Central memory CD8-positive, alpha-beta T cell (primary cell): Measurements from ENCODE around the gene GNAO1.

Source experiments
- ATAC-seq: fragments of 150-1000 bp; cut with Tn5 transposase; replicated peaks from 2 replicates; pipeline ENCODE4 v1.10.0; 2022; ENCODE audit warnings: mild to moderate bottlenecking, moderate FRiP score, moderate number of reproducible peaks; ENCODE audit not compliant: poor library complexity, severe bottlenecking; ENCODE audit errors: extremely low read depth
- DNase-seq, 2 donors: peaks; one replicate each; pipeline ENCODE4 v3.0.0; 2021; ENCODE audit warnings: low spot score in 2 of 2
- H3K27ac Mint-ChIP-seq: one replicate; pipeline ENCODE4 v1.8.0; 2022; ENCODE audit warnings: low read depth, mild to moderate bottlenecking, moderate library complexity, mixed read lengths
- H3K27me3 Mint-ChIP-seq: one replicate; pipeline ENCODE4 v1.8.0; 2022; ENCODE audit warnings: mixed read lengths
- H3K36me3 Mint-ChIP-seq: one replicate; pipeline ENCODE4 v1.8.0; 2022; ENCODE audit warnings: mild to moderate bottlenecking, moderate library complexity, mixed read lengths; ENCODE audit not compliant: insufficient read depth
- H3K4me1 Mint-ChIP-seq: one replicate; pipeline ENCODE4 v1.8.0; 2022; ENCODE audit warnings: mixed read lengths
- H3K4me3 Mint-ChIP-seq: one replicate; pipeline ENCODE4 v1.8.0; 2022; ENCODE audit warnings: mild to moderate bottlenecking, moderate library complexity, mixed read lengths
- H3K9me3 Mint-ChIP-seq: one replicate; pipeline ENCODE4 v1.8.0; 2022; ENCODE audit warnings: mixed read lengths

The GNAO1 gene

DNA sequence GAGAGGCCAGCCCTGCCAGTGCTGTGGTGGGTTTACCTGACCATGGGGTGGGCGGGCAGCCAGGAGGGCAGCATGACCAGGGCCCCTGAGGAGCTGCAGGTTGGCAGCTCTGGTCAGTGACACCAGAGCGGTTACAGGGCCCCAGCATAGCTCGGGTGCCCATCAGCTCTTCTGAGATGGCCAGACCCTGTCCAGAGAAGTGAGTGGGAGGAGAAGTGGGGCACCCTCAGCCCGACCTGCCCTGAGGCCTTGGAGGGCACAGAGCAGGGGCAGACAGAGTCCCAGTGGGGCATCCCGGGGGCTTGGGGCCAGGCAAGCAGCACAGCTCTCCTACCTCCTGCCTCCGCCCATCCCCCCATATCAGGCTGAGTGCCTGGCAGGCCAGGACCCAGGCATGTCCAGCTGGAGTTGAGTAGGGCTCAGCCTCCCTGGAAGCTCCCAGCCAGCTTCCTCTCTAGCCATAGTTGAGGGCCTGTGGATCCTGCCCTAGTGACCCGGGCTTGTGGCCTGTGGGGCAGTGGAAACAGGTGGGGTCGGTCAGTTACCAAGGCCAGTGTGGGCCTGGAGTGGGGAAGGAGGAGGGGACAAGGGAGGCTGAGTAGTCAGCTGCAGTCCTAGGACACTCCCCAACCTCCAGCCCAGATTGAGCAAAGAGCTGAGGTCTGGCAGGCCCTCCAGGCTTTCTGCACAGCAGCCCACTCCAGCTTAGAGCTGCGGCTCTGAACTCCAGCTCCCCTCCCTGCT is 150.5 kb downstream of the GNAO1 start:
- peaks cover 9% of the 10 kb centered on the region for H3K36me3 Mint-ChIP-seq
- ATAC-seq (no peak), DNase-seq (no peak)
- no peak overlapping the region for H3K27ac Mint-ChIP-seq
- no peaks in the 10 kb centered on the region for H3K4me1 Mint-ChIP-seq
- no peaks in the 10 kb centered on the region for H3K9me3 Mint-ChIP-seq
- no peaks in the 10 kb centered on the region for H3K27me3 Mint-ChIP-seq
- no peak overlapping the region for H3K4me3 Mint-ChIP-seq

DNA sequence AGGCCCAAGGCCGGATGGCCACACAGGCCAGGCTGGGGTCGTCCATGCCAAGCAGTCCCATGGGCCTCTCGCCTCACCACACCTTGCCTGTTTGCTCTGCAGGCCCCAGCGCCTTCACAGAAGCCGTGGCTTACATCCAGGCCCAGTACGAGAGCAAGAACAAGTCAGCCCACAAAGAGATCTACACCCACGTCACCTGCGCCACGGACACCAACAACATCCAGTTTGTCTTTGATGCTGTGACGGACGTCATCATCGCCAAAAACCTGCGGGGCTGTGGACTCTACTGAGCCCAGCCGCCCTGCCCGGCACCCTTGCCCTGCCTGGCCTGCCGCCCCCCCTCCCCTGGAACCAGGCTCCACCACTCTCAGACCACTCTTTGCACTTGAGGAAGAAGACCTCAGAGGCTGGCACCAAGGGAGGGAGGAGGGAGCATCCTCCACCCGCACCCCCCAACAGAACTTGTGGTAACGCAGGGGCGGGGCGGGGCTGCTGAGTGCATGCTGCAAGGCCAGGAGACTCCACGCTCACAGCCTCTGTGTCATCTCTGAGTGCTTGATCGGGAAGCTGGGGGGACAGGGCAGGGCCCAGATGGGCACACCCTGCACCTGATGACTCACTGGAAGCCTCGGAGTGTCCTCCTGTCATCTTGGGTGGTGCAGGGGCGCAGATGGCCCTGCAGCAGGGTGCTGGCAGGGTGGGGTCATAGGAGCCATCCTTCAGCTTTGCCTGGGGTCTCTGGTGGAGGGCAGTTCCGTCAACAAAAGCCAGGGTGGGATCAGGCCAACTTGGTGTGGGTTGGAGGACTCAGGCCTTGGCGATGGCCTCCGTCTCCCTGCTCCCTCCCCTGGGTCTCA is 152.6 kb downstream of the GNAO1 start:
- H3K9me3 Mint-ChIP-seq: no peaks in the 10 kb centered on the region
- no peaks in the 10 kb centered on the region for H3K4me1 Mint-ChIP-seq
- no peaks in the 10 kb centered on the region for H3K27me3 Mint-ChIP-seq
- no peak overlapping the region for H3K4me3 Mint-ChIP-seq
- DNase-seq (no peak), ATAC-seq (no peak)
- peaks cover 9% of the 10 kb centered on the region for H3K36me3 Mint-ChIP-seq
- H3K27ac Mint-ChIP-seq: no peak overlapping the region

GRCh38 chr16:56344518-56345405 is 153.5 kb downstream of the GNAO1 start:
- DNase-seq: no peak
- Mint-ChIP-seq H3K27me3 (no peaks in the 10 kb centered on the region), H3K4me1 (no peaks in the 10 kb centered on the region), H3K9me3 (no peaks in the 10 kb centered on the region), H3K27ac (no peak overlapping the region), H3K36me3 (peaks cover 9% of the 10 kb centered on the region), H3K4me3 (no peak overlapping the region)
- no peak for ATAC-seq

DNA sequence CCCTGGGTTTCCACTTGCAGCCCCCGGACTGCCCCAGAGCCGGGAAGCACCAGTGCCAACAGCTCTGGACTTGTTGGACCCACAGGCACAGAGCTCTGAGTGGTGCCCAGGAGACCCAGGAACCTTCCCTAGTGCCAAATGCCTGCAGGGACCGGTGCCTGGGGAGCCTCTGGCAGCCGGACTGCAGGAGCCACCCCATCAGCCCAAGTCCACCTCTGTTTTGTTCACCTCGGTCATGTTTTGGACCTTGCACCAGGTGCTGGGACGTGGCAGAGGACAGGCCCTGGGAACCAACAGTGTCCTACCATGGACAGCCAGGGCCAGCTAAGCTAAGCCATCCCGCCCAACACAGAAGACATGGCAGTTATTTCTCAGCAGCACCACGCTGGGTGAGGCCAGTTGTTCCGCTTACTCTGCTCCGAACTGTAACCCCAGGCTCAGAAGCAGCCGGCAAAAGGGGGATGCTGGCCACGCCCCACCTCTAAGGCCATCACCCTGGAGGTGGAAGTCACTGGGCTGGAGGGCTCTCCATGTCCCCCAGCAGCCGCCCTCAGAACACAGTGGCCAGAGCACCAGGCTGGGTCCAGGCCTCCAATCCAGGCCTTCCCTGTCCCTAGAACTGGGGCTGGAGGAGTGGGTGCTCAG is 154.2 kb downstream of the GNAO1 start:
- no peaks in the 10 kb centered on the region for H3K4me1 Mint-ChIP-seq
- H3K27ac Mint-ChIP-seq: no peak overlapping the region
- no peak overlapping the region for H3K4me3 Mint-ChIP-seq
- H3K36me3 Mint-ChIP-seq: peaks cover 9% of the 10 kb centered on the region
- H3K9me3 Mint-ChIP-seq: no peaks in the 10 kb centered on the region
- no peaks in the 10 kb centered on the region for H3K27me3 Mint-ChIP-seq
- DNase-seq (no peak), ATAC-seq (no peak)

DNA sequence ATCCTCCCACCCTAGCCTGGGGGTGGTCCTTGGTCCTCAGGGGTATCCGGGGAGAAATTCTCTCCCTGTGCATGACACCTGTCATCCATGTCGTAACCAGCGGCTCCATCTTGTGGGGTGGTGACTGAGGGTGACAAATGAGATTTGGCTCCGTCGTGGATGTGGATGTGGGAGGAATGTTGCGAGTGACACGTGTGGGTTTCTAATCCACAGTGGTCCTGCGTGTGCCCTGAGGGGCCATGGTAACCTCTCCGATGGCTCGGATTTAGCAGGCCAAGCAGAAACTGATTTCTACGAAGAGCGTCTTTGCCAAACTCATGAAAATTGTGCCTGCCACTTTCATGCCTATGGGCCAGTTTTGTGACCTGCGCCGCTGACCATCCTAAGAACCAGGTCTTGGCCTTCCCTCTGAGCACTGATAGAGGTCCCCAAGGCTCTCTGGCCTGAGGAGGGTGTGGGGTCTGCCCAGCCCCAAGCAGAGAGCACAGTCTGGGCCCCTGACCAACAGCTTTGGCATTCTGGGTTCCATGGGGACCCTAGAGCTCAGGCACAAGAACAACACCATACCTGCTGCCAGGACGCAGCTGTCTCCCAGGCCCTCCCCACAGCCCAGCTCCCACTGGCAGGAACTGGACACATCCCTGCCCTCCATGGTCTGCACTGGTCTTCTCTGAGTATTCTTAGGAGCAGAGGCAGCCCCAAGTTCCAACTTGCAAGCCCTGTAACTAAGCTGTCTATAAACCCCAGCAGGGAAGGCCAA is 155.0 kb downstream of the GNAO1 start:
- DNase-seq (no peak), ATAC-seq (no peak)
- Mint-ChIP-seq H3K4me3 (no peak overlapping the region), H3K36me3 (peaks cover 8% of the 10 kb centered on the region), H3K27ac (no peak overlapping the region), H3K4me1 (no peaks in the 10 kb centered on the region), H3K27me3 (no peaks in the 10 kb centered on the region), H3K9me3 (no peaks in the 10 kb centered on the region)

GRCh38 chr16:56347166-56347565 is 155.9 kb downstream of the GNAO1 start:
- H3K4me3 Mint-ChIP-seq: no peak overlapping the region
- ATAC-seq: no peak

GRCh38 chr16:56347670-56348069 is 156.4 kb downstream of the GNAO1 start:
- no peak overlapping the region for H3K27ac Mint-ChIP-seq
- H3K4me3 Mint-ChIP-seq: no peak overlapping the region
- H3K9me3 Mint-ChIP-seq: no peaks in the 10 kb centered on the region
- DNase-seq: no peak
- ATAC-seq: no peak
- H3K36me3 Mint-ChIP-seq: peaks cover 7% of the 10 kb centered on the region
- no peaks in the 10 kb centered on the region for H3K27me3 Mint-ChIP-seq
- H3K4me1 Mint-ChIP-seq: no peaks in the 10 kb centered on the region

More at GRCh38 chr16:56347166-56347565, 155.9 kb downstream of the GNAO1 start:
- Mint-ChIP-seq H3K36me3 (peaks cover 7% of the 10 kb centered on the region), H3K27me3 (no peaks in the 10 kb centered on the region), H3K9me3 (no peaks in the 10 kb centered on the region), H3K27ac (no peak overlapping the region), H3K4me1 (no peaks in the 10 kb centered on the region)
- no peak for DNase-seq

DNA sequence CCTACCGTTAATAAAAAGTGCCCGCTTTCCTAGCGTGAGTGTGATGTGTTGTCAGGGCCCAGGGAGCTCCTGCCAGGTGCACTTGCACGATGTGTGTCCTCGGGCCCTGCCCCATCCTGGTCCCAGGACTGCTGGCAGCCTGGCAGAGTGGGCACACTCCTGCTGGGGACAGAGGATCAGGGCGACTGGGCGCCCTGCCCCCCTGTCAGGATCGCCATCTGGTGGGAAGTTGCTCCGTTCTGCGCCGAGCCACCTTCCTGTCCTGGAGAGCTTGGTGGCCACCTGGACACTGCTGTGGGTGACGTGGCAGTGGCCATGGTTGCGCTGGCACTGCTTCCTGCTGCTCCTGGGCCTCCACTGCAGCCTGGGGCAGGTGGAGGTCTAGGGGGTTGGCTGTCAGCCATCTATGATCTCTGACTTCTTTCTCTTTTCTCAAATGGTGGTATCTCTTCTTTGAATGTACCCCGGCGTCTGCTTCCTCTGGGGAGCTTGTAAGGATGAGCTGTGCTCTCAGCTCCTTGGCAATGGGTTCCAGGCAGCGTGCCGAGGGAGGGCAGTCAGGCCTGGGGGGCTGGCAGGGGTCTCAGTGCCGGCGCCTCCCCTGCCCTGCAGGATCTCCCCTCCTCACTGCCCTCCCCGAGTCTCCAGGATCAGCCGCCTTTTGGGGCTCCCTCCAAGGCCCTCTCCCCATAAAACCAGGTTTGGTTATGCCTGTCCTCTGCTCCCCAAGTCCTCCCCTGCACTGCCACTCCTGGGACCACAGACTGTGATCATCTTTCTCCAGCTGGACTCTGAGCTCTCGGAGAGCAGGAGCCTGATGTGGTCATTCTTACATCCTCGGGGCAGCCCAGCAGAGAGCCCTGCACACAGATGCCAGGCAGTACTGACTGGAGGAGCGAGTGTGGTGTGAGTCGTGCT is 157.1 kb downstream of the GNAO1 start:
- Mint-ChIP-seq H3K27me3 (no peaks in the 10 kb centered on the region), H3K9me3 (no peaks in the 10 kb centered on the region), H3K36me3 (peaks cover 7% of the 10 kb centered on the region), H3K4me1 (no peaks in the 10 kb centered on the region), H3K4me3 (no peak overlapping the region), H3K27ac (no peak overlapping the region)
- ATAC-seq (no peak), DNase-seq (no peak)

DNA sequence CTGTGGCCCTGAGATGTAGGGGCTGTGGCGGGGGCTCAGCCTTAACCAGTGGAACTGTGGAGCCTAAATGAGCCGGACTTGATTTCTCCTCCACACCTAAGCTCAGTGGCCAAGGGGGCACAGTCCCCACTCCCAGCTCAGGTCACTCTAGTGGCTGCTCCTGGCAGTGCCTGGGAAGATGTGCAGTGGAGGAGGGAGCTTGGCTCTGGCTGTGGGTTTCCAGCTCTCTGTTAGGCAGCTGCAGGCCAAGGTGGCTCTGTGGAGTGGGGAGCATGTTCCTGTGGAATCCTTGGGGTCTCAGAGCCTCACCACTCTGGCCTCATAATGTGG is 157.8 kb downstream of the GNAO1 start:
- Mint-ChIP-seq H3K36me3 (peaks cover 7% of the 10 kb centered on the region), H3K27me3 (no peaks in the 10 kb centered on the region), H3K4me1 (no peaks in the 10 kb centered on the region), H3K9me3 (no peaks in the 10 kb centered on the region), H3K4me3 (no peak overlapping the region), H3K27ac (no peak overlapping the region)
- DNase-seq (no peak), ATAC-seq (no peak)

DNA sequence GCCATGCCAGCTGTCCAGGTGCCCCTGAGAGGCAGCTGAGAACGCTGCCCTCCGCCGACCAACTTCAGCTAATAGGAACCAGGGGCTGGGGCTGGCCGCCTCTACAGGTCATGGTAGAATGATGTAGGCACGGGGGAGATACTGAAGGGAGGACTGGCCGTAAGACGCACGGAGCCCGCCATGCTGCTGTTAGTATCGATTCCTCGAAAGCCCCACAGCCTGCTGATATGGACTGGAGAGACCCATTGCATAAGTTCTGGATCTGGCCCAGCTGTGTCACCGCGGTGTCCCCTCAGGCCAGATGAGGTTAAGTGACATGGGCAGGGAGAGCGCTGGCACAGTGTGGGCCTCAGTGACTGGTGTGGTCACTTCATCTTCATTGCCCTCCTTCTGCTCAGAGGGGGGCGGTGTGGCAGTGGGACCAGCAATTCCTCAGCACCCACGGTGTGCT is 158.4 kb downstream of the GNAO1 start:
- no peak for ATAC-seq
- Mint-ChIP-seq H3K9me3 (no peaks in the 10 kb centered on the region), H3K27ac (no peak overlapping the region), H3K4me3 (no peak overlapping the region), H3K4me1 (no peaks in the 10 kb centered on the region), H3K27me3 (no peaks in the 10 kb centered on the region), H3K36me3 (peaks cover 5% of the 10 kb centered on the region)
- no peak for DNase-seq
